ENCODE measurements around the gene TUBA1B. TPM values are rescaled to one million over a fixed set of nuclear protein-coding genes. Genes with fewer than 3 reads are reported as not detected.

Gene TUBA1B
- total RNA-seq (2014; rRNA removed) (4,374 and 4,720 TPM in 2 replicates), Bru-seq, nascent RNA (percentile 99 among the genes with signal in this experiment), BruChase-seq, experiment 1, labeled RNA remaining after a 6-hour chase (percentile 100 among the genes with signal in this experiment), BruChase-seq, experiment 2, labeled RNA remaining after a 2-hour chase (percentile 99 among the genes with signal in this experiment)
- long read RNA-seq, transcript TUBA1B-201 (3 exons, 3,198 nt) = minor isoform, 24 of 373 reads
- long read RNA-seq, transcript TUBA1B-202 (4 exons, 1,627 nt) = major isoform, 141 of 373 reads
- long read RNA-seq, partial matches to known transcripts = 19 of 373 reads
- long read RNA-seq, other reads (novel, unspliced or antisense) = 189 of 373 reads

- peaks cover 15% of the 10 kb centered on the region for H4K20me1 ChIP-seq (ENCODE audit: low read length)
- H3K9me3 ChIP-seq (ENCODE audit: low read length) = no peaks in the 10 kb centered on the region
- intact Hi-C loops (cut with micrococcal nuclease) = loop anchor here (2.0 kb wide), 2 partner anchors 58 to 104 kb away; partner anchors contain the start of gene TUBA1A
- no TSS peak for BruUV-seq (replicated peaks)
- H3K36me3 ChIP-seq (ENCODE audit: low read depth, low read length) = peaks cover 29% of the 10 kb centered on the region
- peaks cover 31% of the 10 kb centered on the region for H3K4me1 ChIP-seq (ENCODE audit: insufficient read depth, low read length)
- H3K4me2 ChIP-seq (ENCODE audit: low read length) = peak within 1 kb of the TSS; percentile 97
- H3F3A ChIP-seq (ENCODE audit: low read length, unreplicated experiment) = peaks cover 17% of the 10 kb centered on the region
- H3K79me2 ChIP-seq (ENCODE audit: low read length) = peaks cover 50% of the 10 kb centered on the region
- POLR2A ChIA-PET (ENCODE audit: unreplicated experiment) = interaction anchor here (0.7 to 1.1 kb wide), 4 partner anchors 11 to 114 kb away, joined by 3 to 6 read pairs (median 4); no protein-coding TSS in a partner anchor
- TF ChIP-seq EZH2phosphoT487 (IDR thresholded peaks at IDR 0.05; ENCODE audit: borderline replicate concordance, low read length) (no peak), CTCF (conservative IDR thresholded peaks at IDR 0.05; ENCODE audit: low read depth, low read length) (no peak), EZH2 (IDR thresholded peaks at IDR 0.05; ENCODE audit: low read length, unreplicated experiment) (no peak)
- no peaks in the 10 kb centered on the region for H3K9me2 ChIP-seq (replicated peaks; ENCODE audit: low read length)
- H2AFZ ChIP-seq (ENCODE audit: low read length) = peak within 1 kb of the TSS; percentile 95
- peak within 1 kb of the TSS; percentile 84 for H3K4me3 ChIP-seq (ENCODE audit: low read length)
- CTCF ChIA-PET = interaction anchor here (0.5 to 1.1 kb wide), 4 partner anchors 20 to 143 kb away, joined by 3 to 7 read pairs (median 3); partner anchors contain the start of gene LMBR1L
- ATAC-seq (peak; percentile 82), DNase-seq (peak; percentile 91)
- H3K27me3 ChIP-seq (ENCODE audit: low read length) = no peaks in the 10 kb centered on the region
- H3K27ac ChIP-seq (ENCODE audit: low read length) = peak within 1 kb of the TSS; percentile 87
- peak within 1 kb of the TSS; percentile 100 for H3K9ac ChIP-seq (ENCODE audit: low read length)
These were observed at the start of gene TUBA1B for GRCh38 chr12:49131051-49131893. Gene TUBA1B (minus strand): TSS chr12:49131395. CDS start chr12:49131300, 95 bp downstream.

- Histone ChIP-seq H3K36me3 (ENCODE audit: low read depth, low read length) (no peaks in the 10 kb centered on the region), H3F3A (ENCODE audit: low read length, unreplicated experiment) (no peaks in the 10 kb centered on the region), H3K4me2 (ENCODE audit: low read length) (no peak overlapping the region), H2AFZ (ENCODE audit: low read length) (no peak overlapping the region), H3K4me3 (ENCODE audit: low read length) (no peak overlapping the region), H3K27ac (ENCODE audit: low read length) (no peak overlapping the region), H3K9ac (ENCODE audit: low read length) (no peak overlapping the region), H3K4me1 (ENCODE audit: insufficient read depth, low read length) (no peaks in the 10 kb centered on the region), H3K9me2 (replicated peaks; ENCODE audit: low read length) (no peaks in the 10 kb centered on the region), H3K79me2 (ENCODE audit: low read length) (no peaks in the 10 kb centered on the region), H3K9me3 (ENCODE audit: low read length) (no peaks in the 10 kb centered on the region), H4K20me1 (ENCODE audit: low read length) (no peaks in the 10 kb centered on the region), H3K27me3 (ENCODE audit: low read length) (no peaks in the 10 kb centered on the region)
- TF ChIP-seq EZH2phosphoT487 (IDR thresholded peaks at IDR 0.05; ENCODE audit: borderline replicate concordance, low read length) (no peak), CTCF (conservative IDR thresholded peaks at IDR 0.05; ENCODE audit: low read depth, low read length) (no peak), EZH2 (IDR thresholded peaks at IDR 0.05; ENCODE audit: low read length, unreplicated experiment) (no peak)
- ATAC-seq (no peak), DNase-seq (no peak)
- no TSS peak for BruUV-seq (replicated peaks)
- ChIA-PET CTCF (no interaction called here), POLR2A (ENCODE audit: unreplicated experiment) (no interaction called here)
- intact Hi-C loops (cut with micrococcal nuclease) = no loop called here
These were observed 43.0 kb upstream of the TUBA1B start for GRCh38 chr12:49174218-49174617.

Data from PC-3 (cell line).